HepG2 (cell line): ENCODE measurements around the gene ARHGDIA. TPM values are rescaled to one million over a fixed set of nuclear protein-coding genes. Genes with fewer than 3 reads are reported as not detected.

Experiments used
- CBX5 ChIP-seq: sonication (generic); formaldehyde crosslinking; IDR thresholded peaks from 2 replicates; pipeline ENCODE4 v1.4.0; 2020; ENCODE audit warnings: missing genetic modification reagents, borderline replicate concordance
- CHCHD3 ChIP-seq: sonication (generic); formaldehyde crosslinking; IDR thresholded peaks from 2 replicates; pipeline ENCODE4 v1.8.0; 2022; ENCODE audit warnings: mild to moderate bottlenecking, missing genetic modification reagents, moderate library complexity
- CSRNP1 ChIP-seq: sonication (generic); formaldehyde crosslinking; IDR thresholded peaks from 2 replicates; pipeline ENCODE4 v1.8.1; 2023; ENCODE audit warnings: mild to moderate bottlenecking, missing genetic modification reagents
- KAT8 ChIP-seq: IDR thresholded peaks from 2 replicates; pipeline ENCODE4 v1.6.1; 2016; ENCODE audit warnings: missing genetic modification reagents, missing compliant biosample characterization
- KDM5B ChIP-seq: sonication (generic); formaldehyde crosslinking; IDR thresholded peaks from 2 replicates; pipeline ENCODE4 v1.4.0; 2020; ENCODE audit warnings: missing genetic modification reagents, mild to moderate bottlenecking, borderline replicate concordance
- PHF21A ChIP-seq: sonication (generic); formaldehyde crosslinking; IDR thresholded peaks from 2 replicates; pipeline ENCODE4 v1.5.0; 2020; ENCODE audit warnings: mild to moderate bottlenecking, missing genetic modification reagents
- REPIN1 ChIP-seq: sonication (generic); formaldehyde crosslinking; IDR thresholded peaks from 2 replicates; pipeline ENCODE4 v1.8.0; 2022; ENCODE audit warnings: missing genetic modification reagents, low read depth, mild to moderate bottlenecking, borderline replicate concordance
- SNRNP70 ChIP-seq: fragments of 200-400 bp; formaldehyde crosslinking; IDR thresholded peaks from 2 replicates; pipeline ENCODE4 v1.6.1; 2017; ENCODE audit warnings: mild to moderate bottlenecking, low read depth, low read length, moderate library complexity
- ZFP41 ChIP-seq: sonication (generic); formaldehyde crosslinking; IDR thresholded peaks from 2 replicates; pipeline ENCODE4 v1.4.0; 2020; ENCODE audit warnings: mild to moderate bottlenecking, missing genetic modification reagents, borderline replicate concordance
- ZNF143 ChIP-seq: sonication (generic); formaldehyde crosslinking; IDR thresholded peaks from 2 replicates; pipeline ENCODE4 v1.4.0; 2020; ENCODE audit warnings: missing genetic modification reagents
- ZNF331 ChIP-seq: sonication (generic); formaldehyde crosslinking; IDR thresholded peaks from 2 replicates; pipeline ENCODE4 v1.4.0; 2020; ENCODE audit warnings: missing genetic modification reagents
- ZNF530 ChIP-seq: sonication (generic); formaldehyde crosslinking; IDR thresholded peaks from 2 replicates; pipeline ENCODE4 v1.5.0; 2020; ENCODE audit warnings: low read depth, mild to moderate bottlenecking, missing genetic modification reagents
- ZNF549 ChIP-seq: sonication (generic); formaldehyde crosslinking; IDR thresholded peaks from 2 replicates; pipeline ENCODE4 v1.5.0; 2020; ENCODE audit warnings: missing genetic modification reagents
- ZNF558 ChIP-seq: sonication (generic); formaldehyde crosslinking; IDR thresholded peaks from 2 replicates; pipeline ENCODE4 v1.9.0; 2022; ENCODE audit warnings: mild to moderate bottlenecking, missing genetic modification reagents, borderline replicate concordance
- polyA plus RNA-seq, 8 experiments: library from polyadenylated mRNA; depleted of rRNA in 3 of 8; stranded (reverse) in 7 of 8; unstranded in 1 of 8; fragments of >200 nt; fragmentation: Illumina TruSeq in 4 of 8; extraction: Trizol in 4 of 8; gene quantifications; 2 replicates each; pipeline versions ENCODE4 v1.2.1 to v1.2.3, GENCODE V29; 2011 to 2016; ENCODE audit warnings: low read depth in 4 of 8, missing spikeins in 1 of 8, mixed read lengths in 1 of 8; ENCODE audit not compliant: insufficient read depth in 1 of 8
- total RNA-seq, 5 experiments: library from RNA; depleted of rRNA; stranded (reverse); fragments of >200 nt; fragmentation: Illumina TruSeq; extraction: Trizol; gene quantifications; 2 replicates each; pipeline ENCODE4 v1.2.3, GENCODE V29; 2016; ENCODE audit warnings: low read depth in 1 of 5
- TF ChIP-seq, protein P1 (sequence below): sonication (generic); formaldehyde crosslinking; IDR thresholded peaks from 2 replicates; pipeline ENCODE4 v1.5.1; 2020; ENCODE audit warnings: mild to moderate bottlenecking, missing genetic modification reagents, moderate library complexity
- TF ChIP-seq, protein P2 (sequence below): sonication (generic); formaldehyde crosslinking; IDR thresholded peaks from 2 replicates; pipeline ENCODE4 v1.5.0; 2020; ENCODE audit warnings: mild to moderate bottlenecking, missing genetic modification reagents, borderline replicate concordance

The ARHGDIA gene
- total and polyA plus RNA-seq, 2 of the 13 experiments (the other 11 are each of a cell fraction or from before 2014, with no cell fraction given) = 40.0 to 64.0 TPM

GRCh38 chr17:81871387-81872230 is 472 bp upstream of the ARHGDIA start (continued):
- TF ChIP-seq, protein P1, sequence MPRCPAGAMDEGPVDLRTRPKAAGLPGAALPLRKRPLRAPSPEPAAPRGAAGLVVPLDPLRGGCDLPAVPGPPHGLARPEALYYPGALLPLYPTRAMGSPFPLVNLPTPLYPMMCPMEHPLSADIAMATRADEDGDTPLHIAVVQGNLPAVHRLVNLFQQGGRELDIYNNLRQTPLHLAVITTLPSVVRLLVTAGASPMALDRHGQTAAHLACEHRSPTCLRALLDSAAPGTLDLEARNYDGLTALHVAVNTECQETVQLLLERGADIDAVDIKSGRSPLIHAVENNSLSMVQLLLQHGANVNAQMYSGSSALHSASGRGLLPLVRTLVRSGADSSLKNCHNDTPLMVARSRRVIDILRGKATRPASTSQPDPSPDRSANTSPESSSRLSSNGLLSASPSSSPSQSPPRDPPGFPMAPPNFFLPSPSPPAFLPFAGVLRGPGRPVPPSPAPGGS (CRISPR knock-in tag) = peak; percentile 97; the same call in 1 of the 2 replicates
- TF ChIP-seq, protein P2, sequence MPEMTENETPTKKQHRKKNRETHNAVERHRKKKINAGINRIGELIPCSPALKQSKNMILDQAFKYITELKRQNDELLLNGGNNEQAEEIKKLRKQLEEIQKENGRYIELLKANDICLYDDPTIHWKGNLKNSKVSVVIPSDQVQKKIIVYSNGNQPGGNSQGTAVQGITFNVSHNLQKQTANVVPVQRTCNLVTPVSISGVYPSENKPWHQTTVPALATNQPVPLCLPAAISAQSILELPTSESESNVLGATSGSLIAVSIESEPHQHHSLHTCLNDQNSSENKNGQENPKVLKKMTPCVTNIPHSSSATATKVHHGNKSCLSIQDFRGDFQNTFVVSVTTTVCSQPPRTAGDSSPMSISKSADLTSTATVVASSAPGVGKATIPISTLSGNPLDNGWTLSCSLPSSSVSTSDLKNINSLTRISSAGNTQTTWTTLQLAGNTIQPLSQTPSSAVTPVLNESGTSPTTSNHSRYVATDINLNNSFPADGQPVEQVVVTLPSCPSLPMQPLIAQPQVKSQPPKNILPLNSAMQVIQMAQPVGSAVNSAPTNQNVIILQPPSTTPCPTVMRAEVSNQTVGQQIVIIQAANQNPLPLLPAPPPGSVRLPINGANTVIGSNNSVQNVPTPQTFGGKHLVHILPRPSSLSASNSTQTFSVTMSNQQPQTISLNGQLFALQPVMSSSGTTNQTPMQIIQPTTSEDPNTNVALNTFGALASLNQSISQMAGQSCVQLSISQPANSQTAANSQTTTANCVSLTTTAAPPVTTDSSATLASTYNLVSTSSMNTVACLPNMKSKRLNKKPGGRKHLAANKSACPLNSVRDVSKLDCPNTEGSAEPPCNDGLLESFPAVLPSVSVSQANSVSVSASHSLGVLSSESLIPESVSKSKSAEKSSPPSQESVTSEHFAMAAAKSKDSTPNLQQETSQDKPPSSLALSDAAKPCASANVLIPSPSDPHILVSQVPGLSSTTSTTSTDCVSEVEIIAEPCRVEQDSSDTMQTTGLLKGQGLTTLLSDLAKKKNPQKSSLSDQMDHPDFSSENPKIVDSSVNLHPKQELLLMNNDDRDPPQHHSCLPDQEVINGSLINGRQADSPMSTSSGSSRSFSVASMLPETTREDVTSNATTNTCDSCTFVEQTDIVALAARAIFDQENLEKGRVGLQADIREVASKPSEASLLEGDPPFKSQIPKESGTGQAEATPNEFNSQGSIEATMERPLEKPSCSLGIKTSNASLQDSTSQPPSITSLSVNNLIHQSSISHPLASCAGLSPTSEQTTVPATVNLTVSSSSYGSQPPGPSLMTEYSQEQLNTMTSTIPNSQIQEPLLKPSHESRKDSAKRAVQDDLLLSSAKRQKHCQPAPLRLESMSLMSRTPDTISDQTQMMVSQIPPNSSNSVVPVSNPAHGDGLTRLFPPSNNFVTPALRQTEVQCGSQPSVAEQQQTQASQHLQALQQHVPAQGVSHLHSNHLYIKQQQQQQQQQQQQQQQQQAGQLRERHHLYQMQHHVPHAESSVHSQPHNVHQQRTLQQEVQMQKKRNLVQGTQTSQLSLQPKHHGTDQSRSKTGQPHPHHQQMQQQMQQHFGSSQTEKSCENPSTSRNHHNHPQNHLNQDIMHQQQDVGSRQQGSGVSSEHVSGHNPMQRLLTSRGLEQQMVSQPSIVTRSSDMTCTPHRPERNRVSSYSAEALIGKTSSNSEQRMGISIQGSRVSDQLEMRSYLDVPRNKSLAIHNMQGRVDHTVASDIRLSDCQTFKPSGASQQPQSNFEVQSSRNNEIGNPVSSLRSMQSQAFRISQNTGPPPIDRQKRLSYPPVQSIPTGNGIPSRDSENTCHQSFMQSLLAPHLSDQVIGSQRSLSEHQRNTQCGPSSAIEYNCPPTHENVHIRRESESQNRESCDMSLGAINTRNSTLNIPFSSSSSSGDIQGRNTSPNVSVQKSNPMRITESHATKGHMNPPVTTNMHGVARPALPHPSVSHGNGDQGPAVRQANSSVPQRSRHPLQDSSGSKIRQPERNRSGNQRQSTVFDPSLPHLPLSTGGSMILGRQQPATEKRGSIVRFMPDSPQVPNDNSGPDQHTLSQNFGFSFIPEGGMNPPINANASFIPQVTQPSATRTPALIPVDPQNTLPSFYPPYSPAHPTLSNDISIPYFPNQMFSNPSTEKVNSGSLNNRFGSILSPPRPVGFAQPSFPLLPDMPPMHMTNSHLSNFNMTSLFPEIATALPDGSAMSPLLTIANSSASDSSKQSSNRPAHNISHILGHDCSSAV = no peak
- TF ChIP-seq ZNF331 (CRISPR knock-in tag) (no peak), KAT8 (CRISPR knock-in tag) (peak; percentile 81), CSRNP1 (peak; percentile 98), REPIN1 (peak; percentile 94), CBX5 (CRISPR knock-in tag) (no peak), PHF21A (CRISPR knock-in tag) (peak; percentile 42; the same call in 1 of the 2 replicates), CHCHD3 (CRISPR knock-in tag) (peak; percentile 95), ZNF143 (CRISPR knock-in tag) (peak; percentile 73), ZFP41 (CRISPR knock-in tag) (peak; percentile 98), SNRNP70 (no peak), ZNF530 (CRISPR knock-in tag) (0 out of 2 replicates have a peak, but pooled peaks have one; percentile 73), ZNF558 (peak; percentile 95; the same call in 1 of the 2 replicates), KDM5B (peak; percentile 100), ZNF549 (0 out of 2 replicates have a peak, but pooled peaks have one; percentile 76)
